SU-DHL-6 (cell line): ENCODE measurements around the gene ADAD1.

Experiments used
- EZH2phosphoT487 ChIP-seq: fragments of 200-600 bp; sonication (generic), shearing (Covaris generic); conservative IDR thresholded peaks from 2 replicates; pipeline ENCODE4 v1.6.1; 2018; ENCODE audit warnings: mild to moderate bottlenecking, antibody characterized with exemption, low read length, moderate library complexity, mixed read lengths
- TF ChIP-seq, protein P1 (sequence below): fragments of 200-600 bp; sonication (generic); IDR thresholded peaks from one replicate; pipeline ENCODE4 v1.5.1; 2017; ENCODE audit warnings: antibody characterized with exemption, mild to moderate bottlenecking, low read length, moderate library complexity; ENCODE audit not compliant: insufficient read depth, poor library complexity, severe bottlenecking

DNA sequence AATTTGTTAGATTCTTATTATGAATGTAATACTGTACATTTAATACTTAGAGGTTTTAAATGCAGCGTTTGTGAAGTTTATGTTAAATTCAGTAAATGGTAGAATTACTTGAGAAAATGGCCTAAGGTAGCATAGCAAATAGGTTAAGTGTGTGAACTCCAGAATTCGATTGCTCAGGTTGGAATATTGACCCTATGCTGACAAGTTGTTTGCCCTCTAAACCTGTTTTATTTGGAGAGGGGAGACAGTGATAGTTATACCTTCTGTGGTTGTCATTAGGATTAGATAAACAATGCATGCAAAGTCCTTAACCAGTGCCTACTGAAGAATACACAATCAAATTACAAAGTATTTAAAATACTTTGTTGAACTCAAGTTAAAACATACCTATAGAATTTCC lies 5.4 kb downstream of the ADAD1 start:
- TF ChIP-seq, protein P1, sequence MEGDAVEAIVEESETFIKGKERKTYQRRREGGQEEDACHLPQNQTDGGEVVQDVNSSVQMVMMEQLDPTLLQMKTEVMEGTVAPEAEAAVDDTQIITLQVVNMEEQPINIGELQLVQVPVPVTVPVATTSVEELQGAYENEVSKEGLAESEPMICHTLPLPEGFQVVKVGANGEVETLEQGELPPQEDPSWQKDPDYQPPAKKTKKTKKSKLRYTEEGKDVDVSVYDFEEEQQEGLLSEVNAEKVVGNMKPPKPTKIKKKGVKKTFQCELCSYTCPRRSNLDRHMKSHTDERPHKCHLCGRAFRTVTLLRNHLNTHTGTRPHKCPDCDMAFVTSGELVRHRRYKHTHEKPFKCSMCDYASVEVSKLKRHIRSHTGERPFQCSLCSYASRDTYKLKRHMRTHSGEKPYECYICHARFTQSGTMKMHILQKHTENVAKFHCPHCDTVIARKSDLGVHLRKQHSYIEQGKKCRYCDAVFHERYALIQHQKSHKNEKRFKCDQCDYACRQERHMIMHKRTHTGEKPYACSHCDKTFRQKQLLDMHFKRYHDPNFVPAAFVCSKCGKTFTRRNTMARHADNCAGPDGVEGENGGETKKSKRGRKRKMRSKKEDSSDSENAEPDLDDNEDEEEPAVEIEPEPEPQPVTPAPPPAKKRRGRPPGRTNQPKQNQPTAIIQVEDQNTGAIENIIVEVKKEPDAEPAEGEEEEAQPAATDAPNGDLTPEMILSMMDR = no peak
- no peak for TF ChIP-seq EZH2phosphoT487
